GM10266 (cell line): ENCODE results near the gene PRKN.

Source experiments
- DNase-seq: peaks from one replicate; pipeline ENCODE4 v3.0.0; 2012; ENCODE audit errors: extremely low spot score
- TF ChIP-seq, protein P1 (sequence below): IDR thresholded peaks from 2 replicates; pipeline ENCODE4 v1.5.1; 2012; ENCODE audit warnings: mild to moderate bottlenecking, low read depth; ENCODE audit not compliant: control insufficient read depth, insufficient read depth; ENCODE audit errors: missing control alignments

The PRKN gene

DNA sequence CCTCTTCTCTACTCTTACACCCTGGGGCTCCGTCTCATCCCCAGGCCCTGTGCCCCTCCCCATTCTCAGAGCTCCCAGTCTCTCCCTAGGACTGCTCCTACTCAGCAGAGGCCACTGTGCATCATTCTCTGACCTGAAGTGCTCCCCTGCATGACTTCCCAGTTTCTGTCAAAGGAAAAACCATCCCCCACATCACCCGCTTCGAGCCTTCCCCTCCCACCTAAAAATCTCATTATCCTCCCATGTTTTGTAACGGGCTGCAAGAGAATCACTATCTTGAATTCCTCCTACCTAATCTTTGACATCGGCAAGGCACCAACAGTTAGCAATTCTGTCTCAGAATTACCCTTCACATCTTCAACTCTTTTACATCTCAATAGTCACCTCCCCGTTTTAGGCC lies 463.0 kb downstream of the PRKN start:
- TF ChIP-seq, protein P1, sequence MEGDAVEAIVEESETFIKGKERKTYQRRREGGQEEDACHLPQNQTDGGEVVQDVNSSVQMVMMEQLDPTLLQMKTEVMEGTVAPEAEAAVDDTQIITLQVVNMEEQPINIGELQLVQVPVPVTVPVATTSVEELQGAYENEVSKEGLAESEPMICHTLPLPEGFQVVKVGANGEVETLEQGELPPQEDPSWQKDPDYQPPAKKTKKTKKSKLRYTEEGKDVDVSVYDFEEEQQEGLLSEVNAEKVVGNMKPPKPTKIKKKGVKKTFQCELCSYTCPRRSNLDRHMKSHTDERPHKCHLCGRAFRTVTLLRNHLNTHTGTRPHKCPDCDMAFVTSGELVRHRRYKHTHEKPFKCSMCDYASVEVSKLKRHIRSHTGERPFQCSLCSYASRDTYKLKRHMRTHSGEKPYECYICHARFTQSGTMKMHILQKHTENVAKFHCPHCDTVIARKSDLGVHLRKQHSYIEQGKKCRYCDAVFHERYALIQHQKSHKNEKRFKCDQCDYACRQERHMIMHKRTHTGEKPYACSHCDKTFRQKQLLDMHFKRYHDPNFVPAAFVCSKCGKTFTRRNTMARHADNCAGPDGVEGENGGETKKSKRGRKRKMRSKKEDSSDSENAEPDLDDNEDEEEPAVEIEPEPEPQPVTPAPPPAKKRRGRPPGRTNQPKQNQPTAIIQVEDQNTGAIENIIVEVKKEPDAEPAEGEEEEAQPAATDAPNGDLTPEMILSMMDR: no peak
- DNase-seq: no peak

DNA sequence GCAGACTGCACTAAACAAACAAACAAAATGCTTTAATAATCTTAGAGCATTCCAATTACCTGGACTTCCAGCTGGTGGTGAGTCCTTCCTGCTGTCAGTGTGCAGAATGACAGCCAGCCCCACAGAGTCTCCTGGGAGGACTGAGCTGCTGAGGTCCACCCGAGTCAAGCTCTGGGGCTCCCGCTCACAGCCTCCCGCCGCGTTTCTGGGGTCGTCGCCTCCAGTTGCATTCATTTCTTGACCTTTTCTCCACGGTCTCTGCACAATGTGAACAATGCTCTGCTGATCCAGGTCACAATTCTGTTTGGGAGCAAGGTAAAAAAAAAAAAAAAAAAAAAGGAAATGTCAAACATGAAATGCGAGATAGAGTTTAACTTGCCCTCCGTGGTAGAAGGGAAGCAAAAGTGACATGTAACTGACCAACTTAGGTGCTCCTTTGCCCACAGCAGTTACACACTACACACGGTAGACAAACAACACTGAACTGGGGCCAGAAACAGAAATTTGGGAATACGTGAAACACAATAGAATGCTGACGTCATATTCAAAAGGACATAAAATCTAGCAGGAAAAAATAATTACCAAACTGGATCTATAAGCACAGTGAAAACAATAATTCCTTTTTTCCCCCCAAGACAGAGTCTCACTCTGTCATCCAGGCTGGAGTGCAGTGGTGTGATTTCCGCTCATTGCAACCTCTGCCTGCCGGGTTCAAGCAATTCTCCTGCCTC lies 464.9 kb downstream of the PRKN start:
- TF ChIP-seq, protein P1: no peak
- DNase-seq: no peak

DNA sequence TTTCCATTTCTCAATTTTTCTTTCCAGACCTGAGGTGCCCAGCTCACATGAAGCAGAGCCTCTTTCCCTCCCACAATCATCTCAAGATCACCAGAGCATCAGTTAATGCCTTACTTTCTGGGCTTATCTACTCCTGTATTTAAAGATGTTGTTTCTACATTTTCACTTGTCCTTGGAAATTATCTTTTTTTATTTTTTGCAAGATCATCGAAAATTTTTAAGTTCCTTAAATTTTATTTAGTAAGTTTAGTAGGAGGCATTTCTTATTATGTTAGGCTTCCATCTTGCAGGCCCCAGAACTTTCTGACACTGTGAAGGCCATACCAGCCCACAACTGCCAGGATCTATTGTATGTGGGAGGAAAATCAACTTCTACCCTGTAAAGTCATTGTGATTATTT lies 466.0 kb downstream of the PRKN start:
- DNase-seq: no peak
- TF ChIP-seq, protein P1: no peak

DNA sequence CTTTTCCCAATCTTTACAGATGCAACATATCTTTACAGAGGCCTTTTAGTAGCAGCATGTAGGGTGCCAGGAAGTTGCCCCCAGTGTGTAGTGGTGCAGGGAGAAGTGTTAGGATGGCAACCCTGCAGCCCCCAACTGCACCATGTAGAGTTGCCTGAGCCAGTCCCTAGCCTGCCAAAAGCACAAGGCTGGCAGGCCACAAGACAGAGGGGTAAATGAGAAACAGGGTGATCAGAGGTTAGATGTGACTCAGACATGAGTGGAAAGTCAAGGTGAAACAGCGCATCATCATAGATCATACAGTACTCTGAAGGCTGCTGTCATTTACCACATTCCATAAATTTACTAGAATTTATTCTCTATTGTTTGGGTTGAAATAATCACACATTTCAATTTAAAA lies 467.5 kb downstream of the PRKN start:
- DNase-seq: no peak
- TF ChIP-seq, protein P1: no peak

DNA sequence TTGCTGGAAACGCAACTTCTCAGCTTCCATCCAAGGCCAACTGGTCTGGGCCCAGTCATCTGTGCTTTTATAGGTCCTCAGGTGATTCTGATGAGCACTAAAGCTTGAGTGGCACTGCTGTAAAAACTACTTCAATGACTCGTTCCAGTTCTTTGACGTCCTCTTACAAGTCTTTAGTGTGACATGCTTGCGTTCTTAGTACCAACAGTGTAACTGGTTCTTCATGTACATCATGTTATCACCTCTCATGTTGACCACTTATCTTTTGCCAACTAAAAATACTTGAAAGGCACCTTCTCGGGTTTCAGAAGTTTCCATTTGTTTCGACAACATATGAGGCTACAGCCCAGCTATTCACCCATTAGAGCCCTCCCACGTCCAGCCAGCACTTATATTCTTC lies 468.9 kb downstream of the PRKN start:
- TF ChIP-seq, protein P1: no peak
- no peak for DNase-seq

DNA sequence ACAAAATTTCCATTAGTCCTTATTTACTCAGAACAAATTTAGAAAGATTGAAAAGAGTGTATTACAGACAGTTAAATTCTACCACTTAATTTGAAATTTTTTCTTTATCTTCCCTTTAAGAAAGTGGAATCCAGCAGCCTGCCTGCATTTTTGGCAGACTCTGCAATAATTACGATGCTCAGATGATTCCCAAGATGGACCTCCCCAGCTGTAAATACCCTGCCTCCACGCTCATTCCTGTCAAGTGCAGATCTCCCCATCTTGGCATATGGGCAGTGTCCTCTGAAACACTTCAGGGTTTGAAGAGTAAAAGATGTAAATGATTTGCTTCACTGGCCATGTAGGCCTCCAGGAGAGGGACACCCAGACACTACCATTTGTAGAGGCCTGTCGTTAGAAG lies 471.2 kb downstream of the PRKN start:
- TF ChIP-seq, protein P1: no peak
- no peak for DNase-seq

DNA sequence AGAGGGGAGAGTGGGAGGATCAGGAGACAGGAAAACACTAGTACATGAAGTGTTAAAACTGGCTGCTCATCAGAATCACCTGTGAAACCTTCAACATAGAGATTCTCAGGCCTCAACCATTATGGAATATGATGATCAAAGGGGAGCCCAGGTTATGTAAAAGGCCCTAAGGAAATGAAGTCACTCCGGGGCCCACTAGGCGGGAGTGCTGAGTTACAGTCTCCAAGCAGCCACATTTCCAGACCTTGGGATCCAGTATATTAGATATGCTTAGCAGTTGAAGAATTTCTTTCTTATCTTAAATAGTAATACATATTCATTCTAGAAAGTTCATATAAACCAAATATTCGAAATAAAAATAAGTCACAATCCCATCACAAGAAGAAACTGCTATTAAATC lies 476.3 kb downstream of the PRKN start:
- DNase-seq: no peak
- TF ChIP-seq, protein P1: no peak
